Endothelial cell of umbilical vein (primary cell): ENCODE results near the gene C15orf62. TPM values are rescaled to one million over a fixed set of nuclear protein-coding genes. Genes with fewer than 3 reads are reported as not detected.

Source experiments
- BruUV-seq: library from RNA; stranded (reverse); fragments of 400-500 nt; replicated peaks from 2 replicates; lab custom pipeline; 2021; lab: Mats Ljungman, UMichigan
- CTCF ChIA-PET: fragments of 300-600, 350-600 bp; sonication (Branson Sonifier 250); formaldehyde crosslinking; loops from one replicate; lab custom pipeline; 2021; ENCODE audit warnings: antibody characterized with exemption, inconsistent platforms; lab: Charles Lee
- POLR2A ChIA-PET: fragments of 300-600, 350-600 bp; sonication (Branson Sonifier 250); formaldehyde crosslinking; loops from one replicate; lab custom pipeline; 2021; ENCODE audit warnings: antibody characterized with exemption, inconsistent platforms; lab: Charles Lee
- DNase-seq: peaks from one replicate; pipeline ENCODE4 v3.0.0-alpha.2; 2011; ENCODE audit warnings: low read depth, low spot score
- FAIRE-seq: peaks from 2 replicates; lab custom pipeline; 2011; peaks lifted over from hg19 to GRCh38; lab: Jason Lieb, UNC
- H2AFZ ChIP-seq: 2 replicates; pipeline ENCODE4 v1.6.0; 2012; ENCODE audit warnings: low read depth, low read length, control low read depth, inconsistent platforms
- H3K27ac ChIP-seq: 2 replicates; pipeline ENCODE4 v1.5.1; 2011; ENCODE audit warnings: low read depth, mild to moderate bottlenecking, control low read depth, low read length, moderate library complexity; ENCODE audit not compliant: insufficient read depth
- H3K27me3 ChIP-seq, 2 experiments: 2 replicates each; pipeline versions ENCODE4 v1.6.0 to v1.6.1; 2011; ENCODE audit warnings: low read length in 2 of 2, mixed read lengths in 1 of 2; ENCODE audit not compliant: control insufficient read depth in 2 of 2, insufficient read depth in 2 of 2
- H3K36me3 ChIP-seq, 2 experiments: 2 replicates in 1 of 2; 3 replicates in 1 of 2; pipeline ENCODE4 v1.5.1; 2011; ENCODE audit warnings: low read length in 2 of 2, mild to moderate bottlenecking in 1 of 2, moderate library complexity in 1 of 2; ENCODE audit not compliant: control insufficient read depth in 2 of 2, insufficient read depth in 2 of 2; ENCODE audit errors: extremely low read depth in 1 of 2
- H3K4me1 ChIP-seq: 3 replicates; pipeline ENCODE4 v1.5.1; 2011; ENCODE audit warnings: mild to moderate bottlenecking, low read length; ENCODE audit not compliant: control insufficient read depth, insufficient read depth; ENCODE audit errors: extremely low read depth
- H3K4me2 ChIP-seq: 2 replicates; pipeline ENCODE4 v1.6.1; 2011; ENCODE audit warnings: low read length, control low read depth, mixed read lengths; ENCODE audit not compliant: insufficient read depth
- H3K4me3 ChIP-seq, 3 experiments: fragments of 200-600 bp in 1 of 3; sonication (generic), shearing (Covaris generic) in 1 of 3; replicated peaks in 1 of 3; 2 replicates each; pipeline ENCODE4 v1.5.1; 2011 to 2016; ENCODE audit warnings: control low read depth in 3 of 3, low read length in 3 of 3, mild to moderate bottlenecking in 2 of 3, inconsistent platforms in 1 of 3, low read depth in 1 of 3, moderate library complexity in 1 of 3; ENCODE audit not compliant: insufficient read depth in 1 of 3
- H3K79me2 ChIP-seq: 2 replicates; pipeline ENCODE4 v1.6.0; 2012; ENCODE audit warnings: low read length, inconsistent platforms; ENCODE audit not compliant: control insufficient read depth, insufficient read depth
- H3K9ac ChIP-seq: replicated peaks from 2 replicates; pipeline ENCODE3; 2011; ENCODE audit warnings: low read length, control low read depth; ENCODE audit not compliant: insufficient read depth; ENCODE audit errors: extremely low read depth
- H3K9me1 ChIP-seq: replicated peaks from 3 replicates; pipeline ENCODE4 v1.6.0; 2011; ENCODE audit warnings: mild to moderate bottlenecking, low read length; ENCODE audit not compliant: control insufficient read depth, insufficient read depth; ENCODE audit errors: extremely low read depth
- H3K9me3 ChIP-seq: replicated peaks from 2 replicates; pipeline ENCODE4 v1.5.1; 2012; ENCODE audit warnings: low read length, inconsistent platforms; ENCODE audit not compliant: control insufficient read depth, insufficient read depth
- H4K20me1 ChIP-seq: replicated peaks from 2 replicates; pipeline ENCODE3; 2011; ENCODE audit warnings: mild to moderate bottlenecking, low read length; ENCODE audit not compliant: control insufficient read depth, insufficient read depth; ENCODE audit errors: extremely low read depth
- CTCF ChIP-seq, 2 donors: IDR thresholded peaks; 1 replicate in 1 of 2; 2 replicates in 1 of 2; pipeline ENCODE4 v1.5.1; 2011; ENCODE audit warnings: low read length in 2 of 2, mild to moderate bottlenecking in 2 of 2, moderate library complexity in 2 of 2, control low read depth in 1 of 2, inconsistent platforms in 1 of 2, low read depth in 1 of 2; ENCODE audit not compliant: insufficient read depth in 1 of 2; ENCODE audit errors: extremely low read depth in 1 of 2
- EZH2 ChIP-seq: IDR thresholded peaks from 2 replicates; pipeline ENCODE4 v1.6.1; 2012; ENCODE audit warnings: borderline replicate concordance, low read depth, mild to moderate bottlenecking, moderate library complexity, low read length, inconsistent platforms; ENCODE audit not compliant: severe bottlenecking
- FOS ChIP-seq: IDR thresholded peaks from 2 replicates; pipeline ENCODE4 v1.6.1; 2011; ENCODE audit warnings: mild to moderate bottlenecking, low read length, moderate library complexity, borderline replicate concordance; ENCODE audit not compliant: insufficient read depth
- GATA2 ChIP-seq: IDR thresholded peaks from 2 replicates; pipeline ENCODE4 v1.7.0; 2011; ENCODE audit warnings: low read depth, mild to moderate bottlenecking, moderate library complexity, mixed read lengths, low read length; ENCODE audit not compliant: insufficient read length, insufficient read depth
- JUN ChIP-seq: IDR thresholded peaks from 2 replicates; pipeline ENCODE4 v1.6.1; 2011; ENCODE audit warnings: borderline replicate concordance, low read depth; ENCODE audit not compliant: insufficient read length, insufficient read depth
- MAX ChIP-seq: IDR thresholded peaks from 2 replicates; pipeline ENCODE4 v1.6.1; 2011; ENCODE audit not compliant: insufficient read depth, insufficient read length
- MYC ChIP-seq: IDR thresholded peaks from one replicate; pipeline ENCODE4 v1.6.1; 2011; ENCODE audit warnings: mild to moderate bottlenecking, low read depth, low read length
- POLR2A ChIP-seq: IDR thresholded peaks from 2 replicates; pipeline ENCODE4 v1.6.1; 2012; ENCODE audit warnings: low read depth, mild to moderate bottlenecking, control low read depth, low read length
- POLR2AphosphoS5 ChIP-seq: IDR thresholded peaks from 2 replicates; pipeline ENCODE4 v1.6.1; 2012; ENCODE audit warnings: low read depth, mild to moderate bottlenecking, control low read depth, low read length, moderate library complexity; ENCODE audit not compliant: insufficient read depth
- dilution Hi-C: fragments of 300-500 bp; cut with MboI; formaldehyde crosslinking; loops from one replicate; pipeline ENCODE4 v1.15.0; 2019; ENCODE audit warnings: low sequenced_read_pairs; ENCODE audit not compliant: extremely low pct_ligation_motif_present
- intact Hi-C: fragments of 100-400 bp; cut with micrococcal nuclease; formaldehyde crosslinking; loops from one replicate; pipeline ENCODE4 v1.10.0; 2022
- polyA plus RNA-seq, 4 experiments: library from polyadenylated mRNA; depleted of rRNA in 3 of 4; stranded (reverse) in 3 of 4; unstranded in 1 of 4; fragments of >200 nt; gene quantifications; 2 replicates each; pipeline versions ENCODE4 v1.2.1 to v1.2.3, GENCODE V29; 2011 to 2012; ENCODE audit warnings: missing spikeins in 1 of 4
- total RNA-seq: library from RNA; stranded (reverse); gene quantifications from 2 replicates; pipeline ENCODE4 v1.2.3, GENCODE V29; 2021

The C15orf62 gene
- total and polyA plus RNA-seq, 2 donors (not counting 3 experiments of a cell fraction or from before 2014, with no cell fraction given) = 0.12 to 0.38 TPM

GRCh38 chr15:40803076-40803475, 33.3 kb downstream of the C15orf62 start:
- peaks cover 0 to 2% of the 10 kb centered on the region in 2 experiments for H3K36me3 ChIP-seq
- ChIA-PET POLR2A (no interaction called here), CTCF (interaction anchor here (1.2 to 1.4 kb wide), 2 partner anchors 18 to 56 kb away, joined by 3 to 5 read pairs; no protein-coding TSS in a partner anchor)
- H3K9me1 ChIP-seq = no peaks in the 10 kb centered on the region
- FAIRE-seq (no peak), DNase-seq (no peak)
- BruUV-seq = no TSS peak
- no peak overlapping the region for H3K4me3 ChIP-seq
- no peak overlapping the region for H2AFZ ChIP-seq
- peaks cover 11% of the 10 kb centered on the region for H3K4me1 ChIP-seq
- H3K79me2 ChIP-seq = peaks cover 32% of the 10 kb centered on the region
- no peak overlapping the region for H3K9ac ChIP-seq
- no peaks in the 10 kb centered on the region for H4K20me1 ChIP-seq
- H3K9me3 ChIP-seq = no peaks in the 10 kb centered on the region
- H3K27me3 ChIP-seq = no peaks in the 10 kb centered on the region
- H3K27ac ChIP-seq = no peak overlapping the region
- no peak overlapping the region for H3K4me2 ChIP-seq
- TF ChIP-seq JUN (no peak), FOS (no peak), MYC (no peak), POLR2AphosphoS5 (no peak), GATA2 (no peak), CTCF (IDR thresholded peaks at IDR 0.05; ENCODE audit: extremely low read depth in 1 of 2, insufficient read depth in 1 of 2, low read depth in 1 of 2, low read length in 2 of 2) (no peak), MAX (no peak), EZH2 (no peak), POLR2A (no peak)
- intact Hi-C loops = loop anchor here (10.0 kb wide), 1 partner anchor 208 kb away; the partner anchor contains the start of gene KNL1
- dilution Hi-C loops = no loop called here
